OCI-LY1 (cell line): Measurements from ENCODE around the gene ACY1.

Experiments used
- H2AFZ ChIP-seq: fragments of 200-600 bp; sonication (generic), shearing (Covaris generic); 2 replicates; pipeline ENCODE4 v1.6.0; 2014; ENCODE audit warnings: antibody characterized with exemption, mild to moderate bottlenecking, low read length
- H3F3A ChIP-seq: fragments of 200-600 bp; sonication (generic), shearing (Covaris generic); 2 replicates; pipeline ENCODE4 v1.6.0; 2014; ENCODE audit warnings: mild to moderate bottlenecking, antibody characterized with exemption, low read length, moderate library complexity; ENCODE audit not compliant: insufficient read depth
- H3K27ac ChIP-seq: fragments of 200-600 bp; sonication (generic); 2 replicates; pipeline ENCODE4 v1.5.1; 2014; ENCODE audit warnings: low read length, mixed run types, mild to moderate bottlenecking, low read depth; ENCODE audit not compliant: poor library complexity, severe bottlenecking
- H3K27me3 ChIP-seq: fragments of 200-600 bp; sonication (generic); 2 replicates; pipeline ENCODE4 v1.6.0; 2014; ENCODE audit warnings: antibody characterized with exemption, mild to moderate bottlenecking, low read length, moderate library complexity; ENCODE audit not compliant: insufficient read depth
- H3K36me3 ChIP-seq: fragments of 200-600 bp; sonication (generic); 2 replicates; pipeline ENCODE4 v1.6.1; 2014; ENCODE audit warnings: mild to moderate bottlenecking, antibody characterized with exemption, low read length, moderate library complexity, mixed read lengths; ENCODE audit not compliant: insufficient read depth
- H3K4me1 ChIP-seq: fragments of 200-600 bp; sonication (generic); 2 replicates; pipeline ENCODE4 v1.5.1; 2014; ENCODE audit warnings: mild to moderate bottlenecking, low read length, moderate library complexity; ENCODE audit not compliant: insufficient read depth, severe bottlenecking
- H3K4me2 ChIP-seq: fragments of 200-600 bp; sonication (generic), shearing (Covaris generic); 2 replicates; pipeline ENCODE4 v1.6.1; 2014; ENCODE audit warnings: low read length
- H3K4me3 ChIP-seq: fragments of 200-600 bp; sonication (generic); 2 replicates; pipeline ENCODE4 v1.5.1; 2014; ENCODE audit warnings: low read length, low read depth, mild to moderate bottlenecking, mixed read lengths; ENCODE audit not compliant: poor library complexity, severe bottlenecking
- H3K79me2 ChIP-seq: fragments of 200-600 bp; shearing (Covaris generic); 2 replicates; pipeline ENCODE4 v1.6.1; 2016; ENCODE audit warnings: mixed run types, low read length, mixed read lengths; ENCODE audit not compliant: insufficient read depth
- H3K9ac ChIP-seq: fragments of 200-600 bp; sonication (generic), shearing (Covaris generic); 2 replicates; pipeline ENCODE4 v1.6.1; 2014; ENCODE audit warnings: mild to moderate bottlenecking, low read length, mixed read lengths
- H3K9me2 ChIP-seq: fragments of 200-600 bp; sonication (generic), shearing (Covaris generic); 2 replicates; pipeline ENCODE4 v1.6.1; 2014; ENCODE audit warnings: low read depth, mild to moderate bottlenecking, low read length, mixed read lengths
- H3K9me3 ChIP-seq: fragments of 200-600 bp; shearing (Covaris generic); 2 replicates; pipeline ENCODE4 v1.6.1; 2014; ENCODE audit warnings: low read length, mixed read lengths
- H4K20me1 ChIP-seq: fragments of 200-600 bp; sonication (generic), shearing (Covaris generic); 2 replicates; pipeline ENCODE4 v1.6.0; 2016; ENCODE audit warnings: mild to moderate bottlenecking, low read length; ENCODE audit not compliant: insufficient read depth
- EZH2 ChIP-seq: fragments of 200-600 bp; sonication (generic), shearing (Covaris generic); IDR thresholded peaks from 2 replicates; pipeline ENCODE4 v1.8.0; 2017; ENCODE audit warnings: borderline replicate concordance, mixed run types, mild to moderate bottlenecking, antibody characterized with exemption, low read length, moderate library complexity, mixed read lengths
- TF ChIP-seq, protein P1 (sequence below): fragments of 200-600 bp; sonication (generic), shearing (Covaris generic); IDR thresholded peaks from 2 replicates; pipeline ENCODE4 v1.5.1; 2017; ENCODE audit warnings: mild to moderate bottlenecking, antibody characterized with exemption, low read length, moderate library complexity, mixed read lengths

Gene ACY1

GRCh38 chr3:51945926-51946705, 37.2 kb upstream of the ACY1 start:
- TF ChIP-seq, protein P1, sequence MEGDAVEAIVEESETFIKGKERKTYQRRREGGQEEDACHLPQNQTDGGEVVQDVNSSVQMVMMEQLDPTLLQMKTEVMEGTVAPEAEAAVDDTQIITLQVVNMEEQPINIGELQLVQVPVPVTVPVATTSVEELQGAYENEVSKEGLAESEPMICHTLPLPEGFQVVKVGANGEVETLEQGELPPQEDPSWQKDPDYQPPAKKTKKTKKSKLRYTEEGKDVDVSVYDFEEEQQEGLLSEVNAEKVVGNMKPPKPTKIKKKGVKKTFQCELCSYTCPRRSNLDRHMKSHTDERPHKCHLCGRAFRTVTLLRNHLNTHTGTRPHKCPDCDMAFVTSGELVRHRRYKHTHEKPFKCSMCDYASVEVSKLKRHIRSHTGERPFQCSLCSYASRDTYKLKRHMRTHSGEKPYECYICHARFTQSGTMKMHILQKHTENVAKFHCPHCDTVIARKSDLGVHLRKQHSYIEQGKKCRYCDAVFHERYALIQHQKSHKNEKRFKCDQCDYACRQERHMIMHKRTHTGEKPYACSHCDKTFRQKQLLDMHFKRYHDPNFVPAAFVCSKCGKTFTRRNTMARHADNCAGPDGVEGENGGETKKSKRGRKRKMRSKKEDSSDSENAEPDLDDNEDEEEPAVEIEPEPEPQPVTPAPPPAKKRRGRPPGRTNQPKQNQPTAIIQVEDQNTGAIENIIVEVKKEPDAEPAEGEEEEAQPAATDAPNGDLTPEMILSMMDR, result no peak
- no peak for TF ChIP-seq EZH2
- Histone ChIP-seq H3K27ac (no peak overlapping the region), H3K36me3 (no peaks in the 10 kb centered on the region), H3K4me1 (peaks cover 11% of the 10 kb centered on the region), H4K20me1 (no peaks in the 10 kb centered on the region), H3F3A (no peaks in the 10 kb centered on the region), H3K4me2 (no peak overlapping the region), H3K9me2 (no peaks in the 10 kb centered on the region), H3K4me3 (no peak overlapping the region), H2AFZ (no peak overlapping the region), H3K79me2 (peaks cover 3% of the 10 kb centered on the region; the same call in 1 of the 2 replicates), H3K9me3 (no peaks in the 10 kb centered on the region), H3K27me3 (0 out of 2 replicates have a peak, but pooled peaks cover 3% of the 10 kb centered on the region), H3K9ac (no peak overlapping the region)

- Histone ChIP-seq H3K4me3 (no peak overlapping the region), H3K9me2 (no peaks in the 10 kb centered on the region), H2AFZ (no peak overlapping the region), H3K27me3 (0 out of 2 replicates have a peak, but pooled peaks cover 3% of the 10 kb centered on the region), H3K36me3 (no peaks in the 10 kb centered on the region), H3K9ac (no peak overlapping the region), H3K4me1 (peaks cover 8% of the 10 kb centered on the region), H3K79me2 (no peaks in the 10 kb centered on the region), H3K9me3 (no peaks in the 10 kb centered on the region), H4K20me1 (no peaks in the 10 kb centered on the region), H3K27ac (no peak overlapping the region), H3K4me2 (no peak overlapping the region), H3F3A (no peaks in the 10 kb centered on the region)
- no peak for TF ChIP-seq EZH2
- TF ChIP-seq, protein P1, result no peak
Measured at GRCh38 chr3:51946796-51947195, 36.5 kb upstream of the ACY1 start.

DNA sequence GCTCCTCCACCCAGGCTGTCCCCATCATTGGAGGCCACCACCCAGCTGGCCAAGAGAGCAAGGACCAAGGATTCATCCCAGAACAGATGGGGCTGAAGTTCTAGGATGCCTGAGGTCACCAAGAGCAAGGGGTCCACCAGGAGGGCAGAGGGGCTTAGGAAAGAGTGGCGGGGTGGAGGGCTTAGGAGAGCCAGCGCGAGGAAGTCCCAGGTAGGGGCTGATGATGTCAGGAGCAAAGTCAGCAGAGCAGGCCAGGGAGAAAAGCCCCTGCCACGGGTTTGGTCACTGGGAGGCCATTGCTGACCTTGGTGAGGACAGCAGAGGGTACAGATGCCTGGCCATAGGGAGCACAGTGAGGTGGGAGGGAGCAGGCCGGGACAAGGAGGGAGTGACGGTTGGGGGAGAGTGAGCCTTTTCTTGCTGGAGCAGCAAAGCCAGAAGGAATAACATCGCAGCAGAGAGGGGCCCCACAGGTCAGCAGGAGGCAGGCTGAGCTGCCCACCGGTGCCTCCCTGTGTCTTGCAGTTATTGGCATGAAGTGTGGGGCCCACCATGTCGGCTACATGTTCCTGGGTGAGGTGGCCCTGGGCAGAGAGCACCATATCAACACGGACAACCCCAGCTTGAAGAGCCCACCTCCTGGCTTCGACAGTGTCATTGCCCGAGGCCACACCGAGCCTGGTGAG, 36.0 kb upstream of the ACY1 start:
- Histone ChIP-seq H3K79me2 (no peaks in the 10 kb centered on the region), H2AFZ (no peak overlapping the region), H3K9me3 (no peaks in the 10 kb centered on the region), H3K27ac (no peak overlapping the region), H3K4me2 (no peak overlapping the region), H3K4me1 (peaks cover 6% of the 10 kb centered on the region), H3K9me2 (no peaks in the 10 kb centered on the region), H3K27me3 (0 out of 2 replicates have a peak, but pooled peaks cover 3% of the 10 kb centered on the region), H3K9ac (no peak overlapping the region), H3K4me3 (no peak overlapping the region), H4K20me1 (no peaks in the 10 kb centered on the region), H3K36me3 (no peaks in the 10 kb centered on the region), H3F3A (no peaks in the 10 kb centered on the region)
- TF ChIP-seq, protein P1, result no peak
- TF ChIP-seq EZH2, result no peak
